GM18526 (cell line): ENCODE results near the gene PLCH1.

Experiments used
- POLR2A ChIP-seq: IDR thresholded peaks from 3 replicates; pipeline ENCODE4 v1.6.1; 2011; ENCODE audit not compliant: insufficient read length; ENCODE audit errors: extremely low read depth

The PLCH1 gene

GRCh38 chr3:155369735-155370134, 375.1 kb downstream of the PLCH1 start:
- no peak for TF ChIP-seq POLR2A

DNA sequence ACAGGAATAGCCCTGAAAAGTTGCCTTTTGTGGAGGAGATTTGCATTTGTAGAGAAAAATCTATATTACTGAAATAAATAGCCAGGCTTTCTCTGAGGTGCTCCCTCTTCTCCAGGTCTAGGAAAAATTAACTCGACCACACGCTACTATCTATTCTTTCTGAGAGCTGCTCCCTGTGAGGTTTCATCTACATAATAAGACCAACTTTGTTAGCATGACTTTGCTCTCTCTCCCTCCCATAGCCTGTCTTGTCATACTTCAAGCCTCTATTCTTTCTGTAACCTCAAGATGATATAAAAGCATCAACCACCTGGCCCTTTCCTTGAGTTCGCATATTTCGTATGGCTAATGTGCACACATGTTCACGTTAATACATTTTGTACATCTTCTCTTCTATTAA, 375.6 kb downstream of the PLCH1 start:
- no peak for TF ChIP-seq POLR2A

DNA sequence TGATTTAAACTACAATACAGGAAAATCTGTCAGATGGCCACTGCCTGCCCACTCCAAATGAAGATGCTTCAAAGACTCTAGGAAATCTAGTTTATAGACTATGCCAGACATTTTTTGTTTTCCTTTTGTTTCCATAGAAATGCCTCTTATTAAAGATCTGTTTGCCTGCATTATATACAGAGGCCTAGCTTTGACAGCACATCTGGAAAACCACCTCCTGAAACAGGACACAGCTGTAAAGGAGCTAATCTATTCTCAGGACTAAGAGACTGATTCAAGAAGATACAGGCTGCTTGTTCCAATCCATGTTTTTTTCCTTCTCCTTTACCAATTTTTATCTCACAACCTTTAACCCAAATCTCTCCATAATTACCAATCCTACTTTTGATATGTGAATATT, 376.1 kb downstream of the PLCH1 start:
- no peak for TF ChIP-seq POLR2A

- TF ChIP-seq POLR2A: no peak
These were observed 377.4 kb downstream of the PLCH1 start for GRCh38 chr3:155367506-155367905.

GRCh38 chr3:155365178-155365783, 379.6 kb downstream of the PLCH1 start:
- TF ChIP-seq POLR2A: no peak

DNA sequence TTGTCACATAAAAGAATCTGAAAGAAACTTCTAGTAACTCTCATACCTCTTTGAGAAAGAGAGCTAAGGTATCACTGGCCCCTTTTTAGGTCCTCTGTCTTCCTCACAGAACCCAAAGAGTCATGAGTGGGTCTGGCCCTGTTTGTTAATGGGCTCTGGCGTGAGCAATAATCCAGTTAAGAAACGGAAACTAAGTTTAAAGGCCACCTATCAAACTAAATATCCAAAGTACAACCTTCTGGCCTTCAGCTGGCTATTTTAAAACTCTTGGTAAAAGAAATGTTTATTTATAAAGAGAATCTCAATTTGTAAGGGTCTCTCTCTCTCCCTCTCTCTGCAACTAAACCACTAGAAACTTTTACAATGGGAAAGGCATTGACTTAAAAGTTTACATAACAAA, 380.4 kb downstream of the PLCH1 start:
- TF ChIP-seq POLR2A: no peak

GRCh38 chr3:155363690-155364070, 381.2 kb downstream of the PLCH1 start:
- TF ChIP-seq POLR2A: no peak

DNA sequence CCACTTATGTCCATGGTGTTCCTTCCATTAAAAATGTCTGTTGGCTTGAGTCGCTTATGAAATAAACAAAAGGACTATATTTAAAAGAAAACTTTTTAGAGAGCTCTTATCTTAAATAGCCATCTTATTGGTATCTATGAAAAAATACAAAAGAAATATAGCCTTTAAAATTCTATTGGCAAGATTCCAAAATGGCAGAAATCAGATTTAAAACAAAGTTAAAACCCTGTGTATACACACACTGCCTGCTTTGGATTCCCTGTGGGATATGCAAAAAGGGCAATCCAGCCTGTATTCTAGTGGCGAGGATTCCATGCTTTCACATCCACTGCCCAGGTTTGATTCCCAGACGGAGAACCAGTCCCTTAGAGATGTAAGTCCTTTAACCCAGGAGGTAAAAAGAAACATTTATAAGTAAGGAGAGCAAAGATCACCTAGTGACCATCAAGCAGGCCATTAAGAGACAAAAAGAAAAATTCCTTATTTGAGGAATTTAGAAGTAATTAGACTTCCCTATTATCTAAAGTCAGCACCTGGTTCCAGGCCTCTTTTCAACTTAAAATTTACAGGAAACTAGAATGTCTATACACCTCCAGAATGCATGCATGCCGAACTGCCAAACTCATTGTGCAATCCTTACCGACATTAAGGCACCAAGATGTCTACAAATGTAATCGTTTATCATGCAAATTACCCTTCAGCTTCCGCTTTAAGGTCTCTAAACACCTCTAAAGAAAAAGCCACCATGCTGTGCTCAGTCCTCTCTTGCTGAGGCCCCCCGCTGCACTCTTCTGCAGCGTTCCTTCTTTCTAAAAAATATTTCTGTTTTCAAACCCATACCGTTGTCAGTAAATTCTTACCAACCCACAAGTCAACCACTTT, 381.8 kb downstream of the PLCH1 start:
- no peak for TF ChIP-seq POLR2A

DNA sequence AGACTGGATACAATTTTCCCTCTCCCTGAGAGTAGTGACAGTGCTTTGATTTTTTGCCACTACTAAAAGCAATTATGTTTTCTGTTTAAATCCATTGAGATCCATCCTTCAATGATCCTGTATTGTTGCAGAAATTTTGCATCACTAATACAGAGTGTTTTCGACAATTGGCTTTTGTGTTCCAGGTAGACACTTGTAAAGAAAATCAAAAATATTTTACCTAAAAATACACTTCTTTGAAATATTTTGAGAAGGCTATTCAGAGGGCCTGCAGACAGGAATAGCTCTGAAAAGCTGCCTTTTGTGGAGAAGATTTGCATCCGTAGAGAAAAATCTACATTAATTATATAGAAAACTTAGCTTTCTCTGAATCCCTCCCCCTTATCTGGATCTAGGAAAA, 384.6 kb downstream of the PLCH1 start:
- TF ChIP-seq POLR2A: no peak

DNA sequence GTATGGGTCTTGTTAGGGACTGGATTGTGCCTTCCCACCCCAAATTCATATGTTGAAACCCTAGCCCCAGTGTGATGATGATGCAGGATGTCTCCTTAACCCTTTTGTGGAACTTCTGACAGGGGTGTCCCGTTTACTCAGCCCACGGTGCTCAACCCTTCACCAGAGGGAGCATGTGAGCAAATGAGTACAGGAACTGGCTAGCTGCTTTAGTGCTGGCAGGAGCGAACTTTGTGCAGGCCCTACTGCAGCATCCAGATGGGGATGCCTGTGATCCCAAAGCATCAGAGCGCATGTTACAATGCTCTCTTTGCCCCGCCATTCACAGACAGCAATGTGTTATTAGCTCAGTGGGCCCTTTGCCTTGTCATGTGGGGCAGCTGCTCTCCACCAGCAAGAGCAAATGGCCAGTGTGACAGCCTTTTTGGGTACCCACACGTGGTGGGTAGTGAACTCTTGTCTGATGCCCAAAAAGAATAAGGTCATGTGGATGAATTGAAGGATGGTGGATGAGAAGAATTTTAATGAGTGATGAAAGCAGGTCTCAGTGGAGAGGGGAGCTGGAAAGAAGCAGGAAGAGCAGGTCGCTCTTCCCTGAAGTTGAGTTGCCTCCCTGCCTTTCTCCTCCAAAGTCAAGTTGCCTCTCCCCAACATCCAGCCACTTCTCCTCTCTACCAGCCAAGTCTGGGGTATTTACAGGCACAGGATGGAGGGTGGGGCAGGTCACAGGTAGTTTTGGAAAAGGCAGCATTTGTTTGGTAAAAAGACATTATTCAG, 388.1 kb downstream of the PLCH1 start:
- no peak for TF ChIP-seq POLR2A

GRCh38 chr3:155354658-155355057, 390.2 kb downstream of the PLCH1 start:
- no peak for TF ChIP-seq POLR2A

- no peak for TF ChIP-seq POLR2A
These were observed 391.9 kb downstream of the PLCH1 start for GRCh38 chr3:155352900-155353490.

- no peak for TF ChIP-seq POLR2A
These were observed 394.3 kb downstream of the PLCH1 start for GRCh38 chr3:155350571-155350970.

DNA sequence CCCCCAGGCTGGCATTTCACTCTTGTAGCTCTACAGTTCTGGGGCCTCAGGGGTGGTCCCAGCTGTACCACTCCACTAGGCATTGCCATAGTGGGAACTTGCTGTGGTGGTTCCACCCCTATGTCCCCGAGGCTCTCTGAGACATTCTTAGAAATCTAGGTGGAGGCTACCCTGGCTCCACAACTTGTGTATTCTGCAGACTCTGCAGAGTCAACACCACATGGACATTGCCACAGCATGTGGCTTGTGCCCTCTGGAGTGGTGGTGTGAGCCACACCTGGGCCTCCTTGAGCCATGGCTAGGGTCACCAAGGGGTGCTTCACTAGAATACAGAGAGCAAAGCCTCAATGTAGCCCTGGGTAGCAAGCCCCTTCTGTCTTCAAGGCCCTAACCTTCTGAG, 397.0 kb downstream of the PLCH1 start:
- no peak for TF ChIP-seq POLR2A

DNA sequence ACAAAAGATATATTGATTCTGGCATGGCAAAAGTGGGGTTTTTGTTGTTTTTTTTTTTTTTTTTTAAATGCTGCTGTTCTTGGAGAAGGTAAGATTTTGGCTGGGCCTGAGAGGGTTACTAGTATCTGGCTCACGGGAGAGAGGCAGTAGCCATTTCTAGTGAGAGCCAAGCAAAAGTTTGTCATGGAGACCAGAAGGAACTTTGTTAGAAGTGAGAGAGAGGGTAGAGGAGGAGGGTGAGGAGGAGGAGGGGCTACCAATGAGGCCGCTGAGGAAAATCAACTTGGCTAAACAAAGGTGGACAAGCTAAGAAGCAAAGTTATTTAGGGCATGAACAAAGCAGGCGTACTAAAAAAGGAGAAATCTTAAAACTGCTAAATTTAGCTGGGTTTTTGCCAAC, 402.5 kb downstream of the PLCH1 start:
- TF ChIP-seq POLR2A: no peak

DNA sequence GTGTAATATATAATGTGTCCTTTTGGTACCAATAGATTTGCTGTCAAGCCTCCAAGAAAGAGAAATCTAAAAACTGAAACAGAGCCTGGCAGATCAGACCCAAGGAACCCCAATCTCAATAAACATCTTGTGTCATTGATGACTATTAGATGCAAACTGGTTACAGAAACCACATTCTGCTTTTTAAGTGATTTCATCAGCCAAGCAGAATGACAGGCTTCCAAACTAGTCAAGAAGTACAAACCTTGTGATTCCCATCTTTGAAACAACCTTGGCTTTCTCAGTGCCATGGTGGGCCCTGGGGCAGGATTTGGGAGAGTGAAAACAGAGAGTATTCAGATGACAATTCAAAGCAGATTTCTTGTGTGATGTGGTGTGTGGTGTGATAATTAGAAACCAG, 405.8 kb downstream of the PLCH1 start:
- TF ChIP-seq POLR2A: no peak

DNA sequence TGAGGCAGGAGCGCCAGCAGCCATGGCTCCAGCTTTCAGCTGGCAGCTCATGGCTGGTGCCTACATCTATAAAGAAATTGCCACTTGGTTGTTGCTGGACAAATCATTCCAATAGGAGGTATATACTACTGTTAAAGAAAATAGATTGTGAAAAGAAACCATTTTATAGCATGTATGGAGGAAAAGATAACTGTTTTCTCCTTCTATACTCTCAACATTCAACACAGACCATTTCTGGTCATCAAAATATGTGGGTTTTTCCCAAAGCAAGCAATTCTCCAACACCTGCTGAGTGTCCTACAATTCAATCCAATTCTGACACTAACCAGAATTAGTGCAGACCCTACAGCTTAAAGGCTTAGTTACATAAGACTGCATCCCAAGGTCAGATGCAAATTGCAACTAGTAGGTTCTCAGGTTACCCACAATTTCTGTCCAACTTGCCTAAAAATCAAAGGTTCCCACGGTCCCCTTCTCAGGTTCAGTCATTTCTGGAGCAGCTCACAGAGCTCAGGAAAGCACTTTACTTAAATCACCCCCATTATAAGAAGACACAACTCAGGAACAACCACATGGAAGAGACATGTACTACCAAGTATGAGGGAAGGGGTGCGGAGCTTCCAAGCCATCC, 409.0 kb downstream of the PLCH1 start:
- TF ChIP-seq POLR2A: no peak
